Astrocyte (in vitro differentiated cells and primary cell): Measurements from ENCODE around the gene HS2ST1.
"Not testable (repeated sequence)": the region's sequence is repeated elsewhere in the genome, so short reads cannot be mapped to it uniquely, and the experiment has no call there.

ENCODE experiments used
- CTCF ChIP-seq: IDR thresholded peaks from 2 replicates; pipeline ENCODE4 v1.5.1; 2011; ENCODE audit warnings: low read depth, mild to moderate bottlenecking, inconsistent platforms, low read length, moderate library complexity; ENCODE audit not compliant: insufficient read depth
- EZH2 ChIP-seq: IDR thresholded peaks from 2 replicates; pipeline ENCODE4 v1.6.1; 2012; ENCODE audit warnings: mild to moderate bottlenecking, low read length, inconsistent platforms; ENCODE audit not compliant: insufficient read depth

GRCh38 chr1:86867278-86867677 lies 47.2 kb upstream of the HS2ST1 start:
- TF ChIP-seq CTCF, EZH2: not testable (repeated sequence)
